Measurements from ENCODE around the gene TFCP2.

The TFCP2 gene

GRCh38 chr12:51152953-51153352 lies 20.0 kb downstream of the TFCP2 start:
- DNase-seq: no peak

- DNase-seq: no peak
Observed at GRCh38 chr12:51150777-51151176, 22.2 kb downstream of the TFCP2 start.

- no peak for DNase-seq
Observed at GRCh38 chr12:51147309-51147708, 25.6 kb downstream of the TFCP2 start.

DNA sequence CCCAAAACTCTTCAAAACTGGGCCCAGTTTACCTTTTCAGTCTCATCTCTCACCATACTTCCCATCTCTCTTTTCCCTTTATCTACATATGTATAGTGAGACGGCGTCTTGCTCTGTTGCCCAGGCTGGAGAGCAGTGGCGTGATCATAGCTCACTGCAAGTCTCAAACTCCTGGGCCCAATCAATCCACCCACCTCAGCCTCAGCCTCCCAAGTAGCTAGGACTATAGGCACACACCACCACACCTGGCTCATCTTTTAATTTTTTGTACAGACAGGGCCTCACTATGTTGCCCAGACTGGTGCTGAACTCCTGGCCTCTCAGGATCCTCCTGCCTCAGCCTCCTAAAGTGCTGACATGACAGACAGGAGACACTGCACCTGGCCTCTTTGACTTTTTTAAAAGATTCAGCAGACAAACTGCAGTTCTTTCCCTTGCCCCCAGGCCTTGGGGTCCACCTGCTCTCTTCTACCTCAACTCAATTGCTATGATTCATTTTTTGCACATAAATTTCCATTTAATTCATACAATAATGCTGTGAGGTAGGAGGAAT lies 33.6 kb downstream of the TFCP2 start:
- no peak for DNase-seq

GRCh38 chr12:51132693-51133092 lies 40.2 kb downstream of the TFCP2 start:
- DNase-seq: no peak

DNA sequence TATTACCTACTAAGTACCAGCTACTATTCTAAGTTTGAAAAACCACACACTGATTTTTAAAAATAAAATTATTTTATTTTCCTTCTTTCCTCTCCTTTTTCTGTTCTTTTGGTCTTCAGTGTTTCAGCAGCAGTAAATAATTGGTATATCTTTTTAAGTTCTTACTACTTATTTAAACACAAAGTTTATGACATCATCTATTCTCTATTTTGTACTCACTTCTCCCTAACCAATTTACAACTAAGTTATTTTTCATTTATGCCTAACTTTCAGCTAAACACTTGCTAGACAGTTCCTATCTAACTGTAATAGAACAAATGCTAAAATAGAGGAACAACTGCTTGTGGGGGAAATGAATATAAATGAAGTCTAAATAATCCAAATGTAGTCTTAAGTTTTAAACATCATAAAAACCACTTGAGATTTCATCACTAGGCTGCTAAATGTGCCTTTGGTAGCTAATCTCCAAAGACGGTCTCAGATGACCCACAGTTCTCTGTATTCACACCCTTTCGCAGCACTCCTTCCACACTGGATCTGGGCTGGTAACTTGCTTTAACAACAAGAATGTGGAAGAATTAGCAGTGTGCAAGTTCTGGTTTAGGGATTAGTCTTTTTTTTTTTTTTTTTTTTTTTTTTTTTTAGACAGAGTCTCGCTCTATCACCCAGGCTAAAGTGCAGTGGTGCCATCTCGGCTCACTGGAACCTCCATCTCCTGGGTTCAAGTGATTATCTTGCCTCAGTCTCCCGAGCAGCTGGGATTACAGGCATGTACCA lies 41.0 kb downstream of the TFCP2 start:
- DNase-seq: no peak

DNA sequence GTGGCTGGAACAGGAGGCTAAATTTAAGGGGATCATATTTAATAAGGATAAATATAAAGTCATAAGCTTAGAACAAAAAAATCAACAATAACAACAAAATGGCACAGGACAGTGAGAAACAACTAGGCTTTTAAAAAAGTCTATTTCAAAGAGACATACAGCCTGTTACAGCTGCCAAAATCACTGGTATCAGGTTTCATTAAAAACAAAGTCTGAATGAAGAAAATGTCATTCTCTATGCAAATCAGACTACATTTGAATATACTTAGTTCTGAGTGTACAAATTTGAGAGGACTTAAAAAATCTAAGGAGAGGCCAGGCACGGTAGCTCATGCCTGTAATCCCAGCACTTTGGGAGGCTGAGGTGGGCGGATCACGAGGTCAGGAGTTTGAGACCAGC lies 44.0 kb downstream of the TFCP2 start:
- DNase-seq: no peak

- no peak for DNase-seq
Observed at GRCh38 chr12:51127050-51127729, 45.7 kb downstream of the TFCP2 start.

DNA sequence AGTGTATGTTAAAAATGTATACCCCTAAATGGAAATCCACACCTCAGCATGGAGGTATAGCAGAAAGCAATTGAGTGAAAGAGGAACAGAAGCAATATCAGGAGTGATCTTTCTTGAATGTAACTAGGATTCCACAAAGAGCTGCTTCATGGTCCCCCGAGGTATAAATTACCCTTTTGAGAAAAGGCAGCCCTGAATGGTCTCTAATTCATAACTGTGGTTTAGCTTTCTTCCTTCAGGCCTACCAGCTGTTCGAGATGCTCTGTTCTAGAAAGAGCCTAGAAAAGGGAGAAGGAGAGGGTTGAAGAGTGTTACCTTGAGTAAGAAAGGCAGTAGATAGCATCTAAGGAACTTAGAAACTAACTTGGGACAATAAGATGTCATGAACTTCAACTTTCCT lies 46.6 kb downstream of the TFCP2 start:
- no peak for DNase-seq

GRCh38 chr12:51124504-51124903 lies 48.4 kb downstream of the TFCP2 start:
- DNase-seq: peak in 2 of 14 donors; percentile 1 to 70

DNA sequence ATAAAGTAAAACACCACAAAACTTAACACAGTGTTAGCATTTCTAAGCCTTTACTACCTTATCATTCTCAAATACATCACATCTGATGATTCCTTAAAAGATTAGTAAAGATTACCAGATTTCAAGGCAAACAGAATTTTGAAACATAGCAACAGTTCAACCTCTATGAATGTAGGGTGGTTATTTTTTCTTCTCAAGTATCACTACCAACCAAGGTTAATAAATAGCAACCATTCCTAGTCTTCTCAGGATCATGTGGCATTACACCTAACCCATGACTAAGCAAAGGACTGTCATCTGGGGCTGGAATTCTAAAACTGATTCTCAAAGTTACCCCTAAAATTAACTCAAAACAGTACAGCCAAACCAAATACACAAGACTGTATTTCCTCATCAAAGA lies 50.1 kb downstream of the TFCP2 start:
- no peak for DNase-seq

DNA sequence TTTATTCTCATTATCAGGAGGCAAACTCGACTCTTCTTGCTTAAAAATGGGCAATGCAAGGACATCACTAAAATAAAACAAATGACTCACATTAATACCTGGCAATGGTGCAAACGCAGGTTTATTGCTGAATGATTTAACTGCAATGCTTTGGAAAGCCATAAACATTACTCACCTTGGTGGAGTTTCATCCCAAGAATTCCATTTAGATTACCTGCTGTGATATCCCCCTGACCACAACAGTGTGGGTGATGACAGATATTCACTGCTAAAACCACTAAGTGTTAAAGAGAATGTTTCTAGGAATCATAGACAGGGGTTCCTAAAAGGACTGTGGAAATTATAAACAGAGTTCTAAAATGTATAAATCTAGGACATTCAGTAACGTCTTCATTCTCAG lies 54.2 kb downstream of the TFCP2 start:
- DNase-seq: no peak

GRCh38 chr12:51115533-51115932 lies 57.4 kb downstream of the TFCP2 start:
- DNase-seq: no peak

- no peak for DNase-seq
Observed at GRCh38 chr12:51108136-51108535, 64.8 kb downstream of the TFCP2 start.

DNA sequence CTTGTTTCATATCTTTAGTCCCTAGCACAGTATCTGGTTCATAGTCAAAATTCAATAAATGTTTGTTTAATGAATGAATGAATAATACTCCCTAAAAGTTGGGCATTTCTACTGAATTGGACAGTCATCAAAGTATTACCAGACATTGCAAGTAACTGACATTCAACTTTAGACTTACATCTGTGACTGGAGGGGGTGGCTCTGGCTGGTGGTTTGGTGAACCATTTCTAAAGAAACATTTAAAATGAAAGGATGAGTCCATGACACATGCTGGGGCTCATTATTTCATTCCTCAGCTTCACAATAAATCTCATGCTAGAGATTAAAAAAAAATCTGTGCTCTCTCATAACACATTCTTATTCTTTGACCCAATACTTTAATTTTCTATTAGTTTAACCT lies 69.0 kb downstream of the TFCP2 start:
- DNase-seq: no peak

- no peak for DNase-seq
Observed at GRCh38 chr12:51098611-51099010, 74.3 kb downstream of the TFCP2 start.

- no peak for DNase-seq
Observed at GRCh38 chr12:51090705-51091229, 82.2 kb downstream of the TFCP2 start.

DNA sequence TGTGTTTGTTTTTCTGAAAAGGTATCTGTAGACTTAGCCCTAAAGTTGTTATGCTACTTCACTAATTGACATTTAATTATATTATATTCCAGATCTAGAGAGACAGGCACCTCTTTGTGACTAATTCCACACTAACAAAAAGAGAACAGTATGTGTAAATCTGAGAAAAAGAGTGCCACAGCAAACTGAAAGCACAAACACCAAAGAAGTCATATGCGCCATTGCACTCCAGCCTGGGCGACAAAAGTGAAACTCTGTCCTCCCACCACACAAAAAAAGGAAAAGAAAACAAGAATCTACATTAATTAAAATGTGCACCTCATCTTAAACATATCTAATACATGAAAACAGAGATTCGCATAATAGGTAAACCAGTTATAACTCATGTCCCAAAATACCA lies 85.1 kb downstream of the TFCP2 start:
- DNase-seq: no peak

DNA sequence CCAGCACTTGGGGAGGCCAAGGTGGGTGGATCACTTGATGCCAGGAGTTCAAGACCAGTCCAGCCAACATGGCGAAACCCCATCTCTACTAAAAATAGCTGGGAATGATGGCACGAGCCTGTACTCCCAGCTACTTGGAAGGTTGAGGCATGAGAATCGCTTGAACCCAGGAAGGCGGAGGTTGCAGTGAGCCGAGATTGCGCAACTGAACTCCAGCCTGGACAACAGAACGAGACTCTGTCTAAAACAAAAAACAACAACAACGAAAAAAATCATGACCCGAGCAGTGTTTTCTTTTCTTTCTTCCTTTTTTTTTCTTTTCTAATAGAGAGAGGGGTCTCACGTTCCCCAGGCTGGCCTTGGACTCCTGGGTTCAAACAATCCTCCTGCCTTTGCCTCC lies 86.0 kb downstream of the TFCP2 start:
- DNase-seq: no peak

GRCh38 chr12:51085757-51086156 lies 87.2 kb downstream of the TFCP2 start:
- DNase-seq: no peak

DNA sequence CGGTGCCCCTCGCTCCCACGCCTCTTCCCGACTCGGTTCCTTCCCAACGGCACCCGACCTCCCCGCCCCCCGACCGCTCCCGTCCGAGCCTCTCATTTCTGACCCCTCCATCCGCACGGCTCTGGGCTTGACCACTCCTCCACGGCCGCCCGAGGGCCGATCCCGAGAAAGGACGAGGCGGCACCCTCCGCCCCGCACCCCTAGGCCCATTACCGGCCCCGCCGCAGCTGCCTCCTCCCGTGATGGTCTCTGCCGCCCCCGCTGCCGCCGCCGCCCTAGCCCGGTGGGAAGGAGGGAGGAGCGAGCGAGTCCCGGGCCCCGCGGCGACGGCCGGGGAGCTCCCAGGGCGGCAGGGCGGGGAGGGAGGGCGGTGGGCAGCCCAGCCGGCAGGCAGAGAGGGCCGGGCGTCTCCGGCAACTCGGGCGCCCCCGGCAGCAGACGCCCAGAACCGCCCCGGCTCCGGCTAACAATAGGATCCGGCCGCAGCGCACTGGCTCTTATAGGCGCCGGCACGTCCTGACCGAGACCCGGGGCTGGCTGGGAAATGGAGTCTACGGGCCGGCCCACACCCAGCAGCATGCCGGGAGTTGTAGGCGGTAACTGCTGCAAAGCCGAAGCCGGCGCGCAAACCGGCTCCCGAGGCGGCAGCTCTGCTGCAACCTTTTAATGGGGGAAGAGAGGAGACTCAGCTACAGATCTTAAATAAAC lies 89.7 kb downstream of the TFCP2 start, which contains the start of gene CSRNP2:
Gene CSRNP2 (minus strand): TSS at position 471 of the 708 bp plus-strand sequence. CDS start 7,035 bp downstream, outside the sequence.
- peak; percentile 55 to 96 (median 92) for DNase-seq

- peak in 10 of 14 donors; percentile 22 to 62 (median 50) for DNase-seq
Observed at GRCh38 chr12:51082561-51083125, 90.3 kb downstream of the TFCP2 start.

Measured in C1 segment of cervical spinal cord (tissue), 14 donors.